ENCODE data around the gene CNOT4.

Gene CNOT4

GRCh38 chr7:135389971-135390370, 119.9 kb downstream of the CNOT4 start:
- peak; percentile 11 for DNase-seq

GRCh38 chr7:135388616-135389015, 121.3 kb downstream of the CNOT4 start:
- DNase-seq, result no peak

GRCh38 chr7:135386776-135387175, 123.1 kb downstream of the CNOT4 start:
- peak; percentile 28 for DNase-seq

- DNase-seq, result no peak
Measured at GRCh38 chr7:135386181-135386580, 123.7 kb downstream of the CNOT4 start.

GRCh38 chr7:135385209-135385608, 124.7 kb downstream of the CNOT4 start:
- DNase-seq, result peak; percentile 69

- DNase-seq, result no peak
Measured at GRCh38 chr7:135383525-135384175, 126.3 kb downstream of the CNOT4 start.

GRCh38 chr7:135382173-135382572, 127.7 kb downstream of the CNOT4 start:
- no peak for DNase-seq

GRCh38 chr7:135381369-135381768, 128.5 kb downstream of the CNOT4 start:
- DNase-seq, result no peak

- peak; percentile 34 for DNase-seq
Measured at GRCh38 chr7:135380351-135380750, 129.6 kb downstream of the CNOT4 start.

- DNase-seq, result no peak
Measured at GRCh38 chr7:135377171-135377570, 132.7 kb downstream of the CNOT4 start.

GRCh38 chr7:135375908-135376699, 133.8 kb downstream of the CNOT4 start:
- no peak for DNase-seq

- no peak for DNase-seq
Measured at GRCh38 chr7:135374736-135375135, 135.2 kb downstream of the CNOT4 start.

- DNase-seq, result no peak
Measured at GRCh38 chr7:135372222-135372621, 137.7 kb downstream of the CNOT4 start.

- DNase-seq, result no peak
Measured at GRCh38 chr7:135370656-135371055, 139.2 kb downstream of the CNOT4 start.

GRCh38 chr7:135369405-135369804, 140.5 kb downstream of the CNOT4 start:
- DNase-seq, result no peak

- no peak for DNase-seq
Measured at GRCh38 chr7:135368416-135369186, 141.3 kb downstream of the CNOT4 start.

GRCh38 chr7:135366843-135367508, 142.9 kb downstream of the CNOT4 start:
- DNase-seq, result no peak

GRCh38 chr7:135365721-135366120, 144.2 kb downstream of the CNOT4 start:
- no peak for DNase-seq

GRCh38 chr7:135364206-135364605, 145.7 kb downstream of the CNOT4 start:
- DNase-seq, result no peak

GRCh38 chr7:135362871-135363270, 147.0 kb downstream of the CNOT4 start:
- no peak for DNase-seq

GRCh38 chr7:135361788-135362187, 148.1 kb downstream of the CNOT4 start:
- DNase-seq, result no peak

- DNase-seq, result no peak
Measured at GRCh38 chr7:135359615-135360014, 150.3 kb downstream of the CNOT4 start.

GRCh38 chr7:135355377-135356048, 154.4 kb downstream of the CNOT4 start:
- DNase-seq, result no peak
